IPS-15b (cell line): ENCODE data around the gene DMD.
"Not testable (repeated sequence)": the region's sequence is repeated elsewhere in the genome, so short reads cannot be mapped to it uniquely, and the experiment has no call there.

Experiments
- H3K27me3 ChIP-seq: one replicate; pipeline ENCODE4 v1.6.1; 2013; ENCODE audit warnings: low read length; ENCODE audit not compliant: control insufficient read depth, insufficient read depth
- H3K36me3 ChIP-seq: one replicate; pipeline ENCODE4 v1.6.1; 2013; ENCODE audit warnings: low read length; ENCODE audit not compliant: control insufficient read depth, insufficient read depth
- H3K4me1 ChIP-seq: one replicate; pipeline ENCODE4 v1.6.1; 2013; ENCODE audit warnings: mild to moderate bottlenecking, low read length; ENCODE audit not compliant: control insufficient read depth, insufficient read depth
- H3K4me3 ChIP-seq: one replicate; pipeline ENCODE4 v1.5.1; 2013; ENCODE audit warnings: low read depth, low read length
- H3K9ac ChIP-seq: one replicate; pipeline ENCODE4 v1.6.1; 2013; ENCODE audit warnings: low read depth, mild to moderate bottlenecking, low read length
- H3K9me3 ChIP-seq: one replicate; pipeline ENCODE4 v1.6.1; 2013; ENCODE audit warnings: mild to moderate bottlenecking, low read length; ENCODE audit not compliant: control insufficient read depth, insufficient read depth

Gene DMD

GRCh38 chrX:32708542-32708941 is 502.8 kb downstream of the DMD start:
- H3K4me3 ChIP-seq = no peak overlapping the region
- no peak overlapping the region for H3K9ac ChIP-seq
- no peaks in the 10 kb centered on the region for H3K9me3 ChIP-seq
- H3K4me1 ChIP-seq = no peaks in the 10 kb centered on the region
- no peaks in the 10 kb centered on the region for H3K36me3 ChIP-seq
- H3K27me3 ChIP-seq = no peaks in the 10 kb centered on the region

GRCh38 chrX:32705385-32705784 is 506.0 kb downstream of the DMD start:
- H3K36me3 ChIP-seq, H3K27me3 ChIP-seq, H3K4me3 ChIP-seq, H3K4me1 ChIP-seq, H3K9ac ChIP-seq, H3K9me3 ChIP-seq: not testable (repeated sequence)

- Histone ChIP-seq H3K9me3 (no peaks in the 10 kb centered on the region), H3K9ac (no peak overlapping the region), H3K36me3 (no peaks in the 10 kb centered on the region), H3K4me3 (no peak overlapping the region), H3K4me1 (no peaks in the 10 kb centered on the region), H3K27me3 (no peaks in the 10 kb centered on the region)
These were observed 524.0 kb downstream of the DMD start for GRCh38 chrX:32687379-32687778.

GRCh38 chrX:32678487-32678886 is 532.9 kb downstream of the DMD start:
- Histone ChIP-seq H3K4me3 (no peak overlapping the region), H3K27me3 (no peaks in the 10 kb centered on the region), H3K9me3 (no peaks in the 10 kb centered on the region), H3K4me1 (no peaks in the 10 kb centered on the region), H3K36me3 (no peaks in the 10 kb centered on the region), H3K9ac (no peak overlapping the region)

- Histone ChIP-seq H3K9ac (no peak overlapping the region), H3K27me3 (no peaks in the 10 kb centered on the region), H3K36me3 (no peaks in the 10 kb centered on the region), H3K9me3 (no peaks in the 10 kb centered on the region), H3K4me3 (no peak overlapping the region), H3K4me1 (no peaks in the 10 kb centered on the region)
These were observed 538.2 kb downstream of the DMD start for GRCh38 chrX:32673193-32673592.

- Histone ChIP-seq H3K9me3 (no peaks in the 10 kb centered on the region), H3K4me1 (no peaks in the 10 kb centered on the region)
These were observed 548.8 kb downstream of the DMD start for GRCh38 chrX:32662516-32662915.

GRCh38 chrX:32644476-32645245 is 566.7 kb downstream of the DMD start:
- Histone ChIP-seq H3K4me1 (peaks cover 2% of the 10 kb centered on the region), H3K9ac (no peak overlapping the region), H3K9me3 (no peaks in the 10 kb centered on the region), H3K4me3 (no peak overlapping the region), H3K36me3 (no peaks in the 10 kb centered on the region), H3K27me3 (no peaks in the 10 kb centered on the region)

More at GRCh38 chrX:32662516-32662915, 548.8 kb downstream of the DMD start:
- no peak overlapping the region for H3K4me3 ChIP-seq
- H3K9ac ChIP-seq = no peak overlapping the region
- H3K27me3 ChIP-seq = no peaks in the 10 kb centered on the region
- no peaks in the 10 kb centered on the region for H3K36me3 ChIP-seq

- H3K9ac ChIP-seq = no peak overlapping the region
- H3K36me3 ChIP-seq = no peaks in the 10 kb centered on the region
- no peaks in the 10 kb centered on the region for H3K27me3 ChIP-seq
- no peaks in the 10 kb centered on the region for H3K9me3 ChIP-seq
- H3K4me3 ChIP-seq = no peak overlapping the region
- H3K4me1 ChIP-seq = peaks cover 2% of the 10 kb centered on the region
These were observed 569.1 kb downstream of the DMD start for GRCh38 chrX:32642283-32642682.

GRCh38 chrX:32618154-32618553 is 593.2 kb downstream of the DMD start:
- Histone ChIP-seq H3K9ac (no peak overlapping the region), H3K36me3 (no peaks in the 10 kb centered on the region), H3K4me3 (no peak overlapping the region), H3K27me3 (no peaks in the 10 kb centered on the region), H3K9me3 (no peaks in the 10 kb centered on the region), H3K4me1 (peaks cover 4% of the 10 kb centered on the region)

GRCh38 chrX:32614707-32615106 is 596.6 kb downstream of the DMD start:
- H3K4me3 ChIP-seq = no peak overlapping the region
- H3K27me3 ChIP-seq = no peaks in the 10 kb centered on the region
- H3K36me3 ChIP-seq = no peaks in the 10 kb centered on the region
- H3K4me1 ChIP-seq = no peaks in the 10 kb centered on the region
- no peak overlapping the region for H3K9ac ChIP-seq
- H3K9me3 ChIP-seq = no peaks in the 10 kb centered on the region

GRCh38 chrX:32599156-32599555 is 612.2 kb downstream of the DMD start:
- H3K36me3 ChIP-seq = no peaks in the 10 kb centered on the region
- no peaks in the 10 kb centered on the region for H3K27me3 ChIP-seq
- H3K9me3 ChIP-seq = no peaks in the 10 kb centered on the region
- H3K4me1 ChIP-seq = no peaks in the 10 kb centered on the region
- no peak overlapping the region for H3K4me3 ChIP-seq
- H3K9ac ChIP-seq = no peak overlapping the region

GRCh38 chrX:32598707-32599106 is 612.6 kb downstream of the DMD start:
- Histone ChIP-seq H3K4me3 (no peak overlapping the region), H3K4me1 (no peaks in the 10 kb centered on the region), H3K36me3 (no peaks in the 10 kb centered on the region), H3K27me3 (no peaks in the 10 kb centered on the region), H3K9me3 (no peaks in the 10 kb centered on the region), H3K9ac (no peak overlapping the region)
